GM21723 (cell line): ENCODE measurements around the gene SARDH.
"Not testable (repeated sequence)": the region's sequence is repeated elsewhere in the genome, so short reads cannot be mapped to it uniquely, and the experiment has no call there.

Experiments
- ATAC-seq: cut with Tn5 transposase; IDR thresholded peaks from one replicate; pipeline ENCODE4 v1.9.1; 2021; ENCODE audit warnings: mild to moderate bottlenecking, moderate library complexity; ENCODE audit not compliant: unreplicated experiment

The SARDH gene

GRCh38 chr9:133687856-133688761 is 50.0 kb downstream of the SARDH start:
- no peak for ATAC-seq

GRCh38 chr9:133686642-133687575 is 51.2 kb downstream of the SARDH start:
- ATAC-seq, result no peak

- no peak for ATAC-seq
Observed at GRCh38 chr9:133685653-133686609, 52.2 kb downstream of the SARDH start.

GRCh38 chr9:133684936-133685361 is 53.2 kb downstream of the SARDH start:
- no peak for ATAC-seq

- ATAC-seq, result no peak
Observed at GRCh38 chr9:133684121-133684935, 53.8 kb downstream of the SARDH start.

- no peak for ATAC-seq
Observed at GRCh38 chr9:133683586-133684120, 54.5 kb downstream of the SARDH start.

- no peak for ATAC-seq
Observed at GRCh38 chr9:133682818-133683585, 55.1 kb downstream of the SARDH start.

- ATAC-seq, result no peak
Observed at GRCh38 chr9:133681658-133682306, 56.4 kb downstream of the SARDH start.

GRCh38 chr9:133680976-133681657 is 57.0 kb downstream of the SARDH start:
- ATAC-seq, result no peak

GRCh38 chr9:133680250-133680975 is 57.7 kb downstream of the SARDH start:
- ATAC-seq, result no peak

GRCh38 chr9:133679466-133680061 is 58.6 kb downstream of the SARDH start:
- no peak for ATAC-seq

- ATAC-seq, result no peak
Observed at GRCh38 chr9:133679056-133679455, 59.1 kb downstream of the SARDH start.

- ATAC-seq, result no peak
Observed at GRCh38 chr9:133677126-133678010, 60.8 kb downstream of the SARDH start.

- ATAC-seq, result no peak
Observed at GRCh38 chr9:133676450-133676849, 61.7 kb downstream of the SARDH start.

GRCh38 chr9:133675796-133676195 is 62.4 kb downstream of the SARDH start:
- not testable (repeated sequence) for ATAC-seq
